PC-9 (cell line): Measurements from ENCODE around the gene MBNL1. TPM values are rescaled to one million over a fixed set of nuclear protein-coding genes. Genes with fewer than 3 reads are reported as not detected.

Experiments
- BruUV-seq: library from RNA; stranded (reverse); fragments of 400-500 nt; replicated peaks from 2 replicates; lab custom pipeline; 2021; lab: Mats Ljungman, UMichigan
- CTCF ChIA-PET: fragments of 300-600 bp; sonication (Branson Sonifier 250); formaldehyde crosslinking; loops from one replicate; lab custom pipeline; 2022; ENCODE audit warnings: antibody characterized with exemption; lab: Charles Lee
- POLR2A ChIA-PET: fragments of 300-600 bp; sonication (Branson Sonifier 250); formaldehyde crosslinking; loops from one replicate; lab custom pipeline; 2022; ENCODE audit warnings: antibody characterized with exemption; ENCODE audit not compliant: unreplicated experiment; lab: Charles Lee
- DNase-seq, 2 experiments: peaks; one replicate each; pipeline versions ENCODE4 v3.0.0 to v3.0.0-alpha.2; 2015 to 2022; ENCODE audit warnings: mixed read lengths in 1 of 2
- H2AFZ ChIP-seq: fragments of 200-600 bp; sonication (generic); 2 replicates; pipeline ENCODE4 v1.8.1; 2017; ENCODE audit warnings: antibody characterized with exemption
- H3F3A ChIP-seq: fragments of 200-600 bp; sonication (generic); 2 replicates; pipeline ENCODE4 v1.8.1; 2017; ENCODE audit warnings: antibody characterized with exemption, mild to moderate bottlenecking, low read depth; ENCODE audit not compliant: insufficient read depth
- H3K27ac ChIP-seq: fragments of 200-600 bp; sonication (generic); 2 replicates; pipeline ENCODE4 v1.6.1; 2016; ENCODE audit warnings: mixed run types
- H3K27me3 ChIP-seq: fragments of 200-600 bp; sonication (generic); 2 replicates; pipeline ENCODE4 v1.6.1; 2016; ENCODE audit warnings: low read depth, mixed run types; ENCODE audit not compliant: insufficient read depth
- H3K36me3 ChIP-seq: fragments of 200-600 bp; sonication (generic); 2 replicates; pipeline ENCODE4 v1.6.1; 2016; ENCODE audit warnings: low read depth, mixed run types
- H3K4me1 ChIP-seq: fragments of 200-600 bp; sonication (generic); replicated peaks from 2 replicates; pipeline ENCODE4 v1.6.1; 2016; ENCODE audit warnings: mixed run types; ENCODE audit not compliant: insufficient read depth
- H3K4me2 ChIP-seq: fragments of 200-600 bp; sonication (generic); 2 replicates; pipeline ENCODE4 v1.6.1; 2017; ENCODE audit warnings: mixed run types
- H3K4me3 ChIP-seq: fragments of 200-600 bp; sonication (generic); 2 replicates; pipeline ENCODE4 v1.6.1; 2016; ENCODE audit warnings: mixed run types
- H3K79me2 ChIP-seq: fragments of 200-600 bp; sonication (generic); 2 replicates; pipeline ENCODE4 v1.6.1; 2017; ENCODE audit warnings: low read depth, mixed run types
- H3K9me2 ChIP-seq: fragments of 200-600 bp; sonication (generic); 2 replicates; pipeline ENCODE4 v1.8.1; 2017; ENCODE audit warnings: mild to moderate bottlenecking; ENCODE audit not compliant: insufficient read depth
- H3K9me3 ChIP-seq: fragments of 200-600 bp; sonication (generic); 2 replicates; pipeline ENCODE4 v1.8.1; 2016; ENCODE audit warnings: low read depth; ENCODE audit not compliant: insufficient read depth
- H4K20me1 ChIP-seq: fragments of 200-600 bp; sonication (generic); 2 replicates; pipeline ENCODE4 v1.8.1; 2017; ENCODE audit not compliant: insufficient read depth
- EZH2 ChIP-seq: fragments of 200-600 bp; sonication (generic); IDR thresholded peaks from 2 replicates; pipeline ENCODE4 v1.8.0; 2017; ENCODE audit warnings: antibody characterized with exemption, low read depth
- intact Hi-C: fragments of 100-400 bp; cut with micrococcal nuclease; formaldehyde crosslinking; loops from one replicate; pipeline ENCODE4 v1.10.0; 2022; ENCODE audit not compliant: unreplicated experiment
- total RNA-seq: library from RNA; stranded (reverse); gene quantifications from 2 replicates; pipeline ENCODE4 v1.2.3, GENCODE V29; 2021
- TF ChIP-seq, protein P1 (sequence below): fragments of 200-600 bp; sonication (generic); conservative IDR thresholded peaks from 2 replicates; pipeline ENCODE4 v1.6.1; 2017; ENCODE audit warnings: mixed run types, antibody characterized with exemption, mild to moderate bottlenecking, moderate library complexity

MBNL1 gene
- total RNA-seq, 1 experiment from 2014 or later: 176 TPM

GRCh38 chr3:152443212-152444023 lies 174.7 kb downstream of the MBNL1 start:
- intact Hi-C loops: loop anchor here (1.0 to 10.0 kb wide), 6 partner anchors 109 to 609 kb away; partner anchors contain the start of gene MBNL1
- ChIA-PET CTCF (interaction anchor here (0.6 to 1.1 kb wide), 5 partner anchors 8 to 175 kb away, joined by 3 to 15 read pairs (median 3); partner anchors contain the start of gene MBNL1), POLR2A (interaction anchor here (0.5 to 0.7 kb wide), 2 partner anchors 524 to 614 kb away, joined by 4 to 10 read pairs; no protein-coding TSS in a partner anchor)
- H3K9me3 ChIP-seq: no peaks in the 10 kb centered on the region
- H3K27me3 ChIP-seq: no peaks in the 10 kb centered on the region
- no peak overlapping the region for H3K4me3 ChIP-seq
- DNase-seq: no peak
- H3K4me1 ChIP-seq: no peaks in the 10 kb centered on the region
- BruUV-seq: no TSS peak
- H3K36me3 ChIP-seq: 0 out of 2 replicates have a peak, but pooled peaks cover 9% of the 10 kb centered on the region
- H3K27ac ChIP-seq: peak overlapping the region; percentile 10; the same call in 1 of the 2 replicates
- no peak overlapping the region for H2AFZ ChIP-seq
- H3K9me2 ChIP-seq: no peaks in the 10 kb centered on the region
- no peaks in the 10 kb centered on the region; the same call in 1 of the 2 replicates for H3F3A ChIP-seq
- H3K4me2 ChIP-seq: no peak overlapping the region
- TF ChIP-seq, protein P1, sequence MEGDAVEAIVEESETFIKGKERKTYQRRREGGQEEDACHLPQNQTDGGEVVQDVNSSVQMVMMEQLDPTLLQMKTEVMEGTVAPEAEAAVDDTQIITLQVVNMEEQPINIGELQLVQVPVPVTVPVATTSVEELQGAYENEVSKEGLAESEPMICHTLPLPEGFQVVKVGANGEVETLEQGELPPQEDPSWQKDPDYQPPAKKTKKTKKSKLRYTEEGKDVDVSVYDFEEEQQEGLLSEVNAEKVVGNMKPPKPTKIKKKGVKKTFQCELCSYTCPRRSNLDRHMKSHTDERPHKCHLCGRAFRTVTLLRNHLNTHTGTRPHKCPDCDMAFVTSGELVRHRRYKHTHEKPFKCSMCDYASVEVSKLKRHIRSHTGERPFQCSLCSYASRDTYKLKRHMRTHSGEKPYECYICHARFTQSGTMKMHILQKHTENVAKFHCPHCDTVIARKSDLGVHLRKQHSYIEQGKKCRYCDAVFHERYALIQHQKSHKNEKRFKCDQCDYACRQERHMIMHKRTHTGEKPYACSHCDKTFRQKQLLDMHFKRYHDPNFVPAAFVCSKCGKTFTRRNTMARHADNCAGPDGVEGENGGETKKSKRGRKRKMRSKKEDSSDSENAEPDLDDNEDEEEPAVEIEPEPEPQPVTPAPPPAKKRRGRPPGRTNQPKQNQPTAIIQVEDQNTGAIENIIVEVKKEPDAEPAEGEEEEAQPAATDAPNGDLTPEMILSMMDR: no peak
- no peak for TF ChIP-seq EZH2
- H4K20me1 ChIP-seq: 0 out of 2 replicates have a peak, but pooled peaks cover 5% of the 10 kb centered on the region
- peaks cover 27% of the 10 kb centered on the region; the same call in 1 of the 2 replicates for H3K79me2 ChIP-seq

DNA sequence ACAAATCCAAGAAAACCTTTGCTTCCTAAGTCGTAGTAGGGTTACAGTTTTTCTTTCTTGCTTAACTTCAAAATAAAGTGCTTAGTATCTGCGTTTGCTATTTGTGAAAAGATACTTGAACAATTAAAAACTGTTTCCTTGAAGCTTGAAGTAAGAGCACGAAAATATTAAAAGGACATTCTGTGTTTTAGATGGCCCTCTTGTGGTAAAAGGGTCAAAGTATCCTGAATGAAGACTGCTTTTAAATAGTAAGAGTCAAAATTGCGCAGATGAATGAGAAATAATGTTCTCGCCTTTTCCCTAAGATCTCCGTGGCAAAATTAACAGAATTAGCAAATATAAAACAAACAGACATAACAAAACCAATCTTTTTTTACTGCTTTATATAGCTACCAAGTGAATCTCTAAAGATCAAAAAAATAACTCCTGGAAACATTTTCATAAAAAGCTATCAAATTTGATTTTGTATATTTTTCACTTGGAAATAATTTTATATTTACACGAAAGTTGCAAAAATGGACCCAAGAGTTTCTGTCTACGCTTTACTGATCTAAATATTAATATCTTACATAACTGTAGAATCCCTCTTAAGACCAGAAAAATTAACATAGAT lies 175.4 kb downstream of the MBNL1 start:
- Histone ChIP-seq H3K4me2 (no peak overlapping the region), H4K20me1 (0 out of 2 replicates have a peak, but pooled peaks cover 5% of the 10 kb centered on the region), H3K4me1 (no peaks in the 10 kb centered on the region), H3F3A (peaks cover 3% of the 10 kb centered on the region; the same call in 1 of the 2 replicates), H3K9me2 (no peaks in the 10 kb centered on the region), H2AFZ (no peak overlapping the region), H3K9me3 (no peaks in the 10 kb centered on the region), H3K27me3 (no peaks in the 10 kb centered on the region), H3K79me2 (peaks cover 25% of the 10 kb centered on the region; the same call in 1 of the 2 replicates), H3K27ac (peak overlapping the region; percentile 10; the same call in 1 of the 2 replicates), H3K36me3 (0 out of 2 replicates have a peak, but pooled peaks cover 9% of the 10 kb centered on the region), H3K4me3 (no peak overlapping the region)
- BruUV-seq: no TSS peak
- peak in 1 of 2 experiments; percentile 63 for DNase-seq
- intact Hi-C loops: loop anchor here (1.0 to 10.0 kb wide), 6 partner anchors 109 to 609 kb away; partner anchors contain the start of gene MBNL1
- ChIA-PET POLR2A (interaction anchor here (0.5 to 0.7 kb wide), 2 partner anchors 524 to 614 kb away, joined by 4 to 10 read pairs; no protein-coding TSS in a partner anchor), CTCF (interaction anchor here (0.6 to 1.1 kb wide), 4 partner anchors 8 to 336 kb away, joined by 3 read pairs; no protein-coding TSS in a partner anchor)
- TF ChIP-seq, protein P1: peak; percentile 87
- TF ChIP-seq EZH2: no peak

DNA sequence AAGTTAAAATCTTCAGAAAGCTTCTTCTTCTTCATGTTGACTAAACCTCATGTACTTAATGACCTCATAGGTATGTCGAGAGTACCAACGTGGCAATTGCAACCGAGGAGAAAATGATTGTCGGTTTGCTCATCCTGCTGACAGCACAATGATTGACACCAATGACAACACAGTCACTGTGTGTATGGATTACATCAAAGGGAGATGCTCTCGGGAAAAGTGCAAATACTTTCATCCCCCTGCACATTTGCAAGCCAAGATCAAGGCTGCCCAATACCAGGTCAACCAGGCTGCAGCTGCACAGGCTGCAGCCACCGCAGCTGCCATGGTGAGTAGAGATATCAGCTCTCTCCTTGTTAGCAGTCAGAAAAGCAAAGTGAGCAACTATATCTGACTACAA lies 176.5 kb downstream of the MBNL1 start:
- H3K79me2 ChIP-seq: peaks cover 22% of the 10 kb centered on the region; the same call in 1 of the 2 replicates
- peaks cover 6% of the 10 kb centered on the region; the same call in 1 of the 2 replicates for H3F3A ChIP-seq
- no peak for DNase-seq
- H2AFZ ChIP-seq: no peak overlapping the region
- TF ChIP-seq EZH2: no peak
- TF ChIP-seq, protein P1: no peak
- H3K4me3 ChIP-seq: no peak overlapping the region
- CTCF ChIA-PET: interaction anchor here (0.7 kb wide), 1 partner anchor 419 kb away, joined by 5 read pairs; no protein-coding TSS in a partner anchor
- BruUV-seq: no TSS peak
- no peak overlapping the region for H3K27ac ChIP-seq
- intact Hi-C loops: loop anchor here (2.0 to 10.0 kb wide), 3 partner anchors 110 to 610 kb away; partner anchors contain the start of gene MBNL1
- H3K4me2 ChIP-seq: no peak overlapping the region
- H3K9me2 ChIP-seq: no peaks in the 10 kb centered on the region
- H4K20me1 ChIP-seq: 0 out of 2 replicates have a peak, but pooled peaks cover 5% of the 10 kb centered on the region
- POLR2A ChIA-PET: interaction anchor here (0.6 kb wide), 1 partner anchor 378 kb away, joined by 3 read pairs; no protein-coding TSS in a partner anchor
- no peaks in the 10 kb centered on the region for H3K4me1 ChIP-seq
- 0 out of 2 replicates have a peak, but pooled peaks cover 9% of the 10 kb centered on the region for H3K36me3 ChIP-seq
- H3K9me3 ChIP-seq: no peaks in the 10 kb centered on the region
- no peaks in the 10 kb centered on the region for H3K27me3 ChIP-seq
